Coronary artery (tissue), 2 donors: Measurements from ENCODE around the gene STK40.

ENCODE experiments used
- DNase-seq: peaks from one replicate; pipeline ENCODE4 v3.0.0-alpha.2; 2017; ENCODE audit warnings: low spot score
- H3K27ac ChIP-seq, 2 donors: fragments of 200-600 bp; sonication (generic); one replicate each; pipeline ENCODE4 v1.5.1; 2016 to 2019
- H3K4me3 ChIP-seq: fragments of 200-600 bp; sonication (generic); 2 replicates; pipeline ENCODE4 v1.5.1; 2016; ENCODE audit warnings: mild to moderate bottlenecking, moderate library complexity
- TF ChIP-seq, protein P1 (sequence below): fragments of 200-600 bp; sonication (generic); IDR thresholded peaks from one replicate; pipeline ENCODE4 v1.5.1; 2019; ENCODE audit warnings: antibody characterized with exemption

The STK40 gene

DNA sequence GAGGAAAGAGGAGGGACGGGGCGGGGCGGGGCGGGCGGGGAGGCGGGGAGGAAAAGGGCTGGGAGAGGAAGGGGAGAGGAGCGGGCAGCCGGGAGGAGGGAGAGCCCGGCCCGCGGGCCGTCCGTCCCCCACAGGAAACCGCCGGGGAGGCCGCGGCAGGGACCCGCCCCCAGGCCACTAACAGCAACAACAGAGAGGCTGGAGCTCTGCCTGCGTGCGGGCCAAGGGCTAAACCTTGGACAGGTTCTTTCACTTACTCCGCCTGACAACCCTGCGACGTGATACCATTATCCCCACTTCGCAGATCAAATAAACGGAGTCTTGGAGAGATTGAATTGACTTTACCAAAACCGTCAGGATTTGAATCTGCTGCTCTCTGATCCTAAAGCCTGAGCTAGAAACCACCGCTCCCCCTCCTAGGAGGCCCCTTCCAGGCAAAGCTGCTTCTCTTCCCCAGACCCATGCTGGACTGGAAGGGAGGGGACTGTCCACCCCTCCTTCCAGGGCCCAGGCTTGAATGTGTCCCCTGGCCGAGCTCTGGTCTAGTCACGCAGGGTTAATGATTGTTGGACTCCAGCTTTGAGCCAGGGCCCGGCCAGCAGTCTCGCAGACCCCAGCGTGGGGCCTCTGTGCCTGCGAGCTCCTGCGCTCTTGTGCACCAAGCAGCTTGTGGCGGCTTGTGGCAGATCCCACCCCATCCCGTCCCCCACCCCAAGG is 61.9 kb downstream of the STK40 start, which contains the start of gene EVA1B:
EVA1B (minus strand) TSS at position 10 of the 717 bp plus-strand sequence. CDS start 608 bp downstream, outside the sequence.
- Histone ChIP-seq H3K27ac (peak within 1 kb of the TSS; percentile 93 to 98), H3K4me3 (peak within 1 kb of the TSS; percentile 91)
- DNase-seq, result peak; percentile 92
- TF ChIP-seq, protein P1, sequence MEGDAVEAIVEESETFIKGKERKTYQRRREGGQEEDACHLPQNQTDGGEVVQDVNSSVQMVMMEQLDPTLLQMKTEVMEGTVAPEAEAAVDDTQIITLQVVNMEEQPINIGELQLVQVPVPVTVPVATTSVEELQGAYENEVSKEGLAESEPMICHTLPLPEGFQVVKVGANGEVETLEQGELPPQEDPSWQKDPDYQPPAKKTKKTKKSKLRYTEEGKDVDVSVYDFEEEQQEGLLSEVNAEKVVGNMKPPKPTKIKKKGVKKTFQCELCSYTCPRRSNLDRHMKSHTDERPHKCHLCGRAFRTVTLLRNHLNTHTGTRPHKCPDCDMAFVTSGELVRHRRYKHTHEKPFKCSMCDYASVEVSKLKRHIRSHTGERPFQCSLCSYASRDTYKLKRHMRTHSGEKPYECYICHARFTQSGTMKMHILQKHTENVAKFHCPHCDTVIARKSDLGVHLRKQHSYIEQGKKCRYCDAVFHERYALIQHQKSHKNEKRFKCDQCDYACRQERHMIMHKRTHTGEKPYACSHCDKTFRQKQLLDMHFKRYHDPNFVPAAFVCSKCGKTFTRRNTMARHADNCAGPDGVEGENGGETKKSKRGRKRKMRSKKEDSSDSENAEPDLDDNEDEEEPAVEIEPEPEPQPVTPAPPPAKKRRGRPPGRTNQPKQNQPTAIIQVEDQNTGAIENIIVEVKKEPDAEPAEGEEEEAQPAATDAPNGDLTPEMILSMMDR, result no peak

DNA sequence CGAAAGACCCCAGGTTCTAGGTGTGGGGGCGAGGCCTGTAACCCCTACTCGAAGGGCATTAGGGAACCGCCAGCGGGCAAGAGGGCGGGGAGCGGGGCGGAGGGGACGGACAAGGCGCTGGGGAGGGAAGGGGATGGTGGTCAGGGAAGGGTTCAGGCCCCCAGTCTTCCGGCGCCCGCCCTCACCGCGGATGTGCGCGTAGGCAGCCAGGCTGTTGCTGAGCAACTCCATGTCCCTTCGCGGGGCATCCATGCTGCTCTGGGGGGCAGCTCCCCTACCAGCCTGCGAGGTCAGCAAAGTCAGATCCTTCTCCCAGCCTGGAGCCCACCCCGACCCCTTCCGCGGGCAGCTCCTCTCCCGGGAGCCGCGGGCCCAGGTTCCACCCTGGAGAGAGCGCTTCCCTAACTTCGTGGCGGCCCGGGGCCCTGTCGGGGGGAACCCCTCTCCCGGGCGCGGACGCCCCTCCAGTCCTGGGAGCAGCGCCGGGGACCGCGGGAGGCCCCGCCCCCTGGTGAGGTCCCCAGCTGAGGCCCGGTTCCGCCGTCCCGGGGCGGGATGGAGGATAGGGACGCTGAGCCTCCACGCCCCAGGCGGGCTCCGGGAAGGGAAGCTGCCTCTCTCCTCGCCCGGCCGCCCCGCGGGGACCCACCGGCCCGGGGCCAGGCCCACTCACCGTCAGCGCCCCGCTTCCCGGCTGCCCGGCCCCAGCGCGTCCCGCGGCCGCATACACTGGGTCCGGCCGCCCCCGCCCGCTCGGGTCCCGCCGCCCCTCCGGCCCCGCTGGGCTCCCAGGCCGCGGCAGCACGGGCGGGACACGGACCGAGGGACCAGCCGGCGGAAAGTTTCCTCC is 62.7 kb downstream of the STK40 start:
- Histone ChIP-seq H3K4me3 (peak overlapping the region; percentile 91), H3K27ac (peak overlapping the region; percentile 93 to 98)
- DNase-seq, result peak; percentile 88
- TF ChIP-seq, protein P1, result no peak

DNA sequence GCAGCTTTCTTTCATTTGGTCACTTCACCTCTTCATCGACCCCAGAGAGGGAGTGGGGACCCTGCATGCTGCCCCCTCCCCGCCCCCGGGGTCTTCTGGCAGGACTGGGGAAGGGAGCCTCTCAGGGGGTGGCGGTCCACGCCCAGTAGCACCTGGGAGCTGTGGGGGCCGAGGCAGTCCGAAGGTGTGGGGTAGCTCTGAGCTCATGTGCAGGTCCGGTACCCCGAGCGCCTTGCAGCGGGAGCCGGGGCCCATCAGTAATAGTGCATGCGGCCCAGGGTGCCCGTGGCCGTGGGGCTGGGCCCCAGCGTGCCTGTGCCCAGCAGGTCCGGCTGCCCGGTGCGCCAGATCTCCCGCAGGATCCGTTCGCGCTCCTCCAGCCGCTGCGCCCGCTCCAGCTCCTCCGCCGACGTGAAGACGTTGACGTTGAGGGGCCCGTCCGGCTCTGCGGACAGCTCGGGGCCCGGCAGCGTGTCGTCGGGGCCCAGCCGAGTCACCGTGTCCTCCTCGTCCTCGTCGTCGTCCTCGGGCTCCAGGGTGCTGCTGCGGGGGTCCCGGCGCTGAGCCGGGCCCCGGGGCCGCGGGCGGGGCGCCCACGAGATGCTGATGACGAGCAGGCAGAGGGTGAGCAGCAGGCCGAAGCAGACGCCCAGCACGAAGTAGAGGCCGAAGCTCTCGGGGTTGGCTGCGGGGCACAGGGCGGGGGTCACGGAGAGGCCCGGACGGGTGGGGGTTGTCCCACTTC is 63.5 kb downstream of the STK40 start:
- H3K4me3 ChIP-seq, result peak overlapping the region; percentile 91
- DNase-seq, result no peak
- H3K27ac ChIP-seq, result peak overlapping the region; percentile 93 to 98
- TF ChIP-seq, protein P1, result no peak

DNA sequence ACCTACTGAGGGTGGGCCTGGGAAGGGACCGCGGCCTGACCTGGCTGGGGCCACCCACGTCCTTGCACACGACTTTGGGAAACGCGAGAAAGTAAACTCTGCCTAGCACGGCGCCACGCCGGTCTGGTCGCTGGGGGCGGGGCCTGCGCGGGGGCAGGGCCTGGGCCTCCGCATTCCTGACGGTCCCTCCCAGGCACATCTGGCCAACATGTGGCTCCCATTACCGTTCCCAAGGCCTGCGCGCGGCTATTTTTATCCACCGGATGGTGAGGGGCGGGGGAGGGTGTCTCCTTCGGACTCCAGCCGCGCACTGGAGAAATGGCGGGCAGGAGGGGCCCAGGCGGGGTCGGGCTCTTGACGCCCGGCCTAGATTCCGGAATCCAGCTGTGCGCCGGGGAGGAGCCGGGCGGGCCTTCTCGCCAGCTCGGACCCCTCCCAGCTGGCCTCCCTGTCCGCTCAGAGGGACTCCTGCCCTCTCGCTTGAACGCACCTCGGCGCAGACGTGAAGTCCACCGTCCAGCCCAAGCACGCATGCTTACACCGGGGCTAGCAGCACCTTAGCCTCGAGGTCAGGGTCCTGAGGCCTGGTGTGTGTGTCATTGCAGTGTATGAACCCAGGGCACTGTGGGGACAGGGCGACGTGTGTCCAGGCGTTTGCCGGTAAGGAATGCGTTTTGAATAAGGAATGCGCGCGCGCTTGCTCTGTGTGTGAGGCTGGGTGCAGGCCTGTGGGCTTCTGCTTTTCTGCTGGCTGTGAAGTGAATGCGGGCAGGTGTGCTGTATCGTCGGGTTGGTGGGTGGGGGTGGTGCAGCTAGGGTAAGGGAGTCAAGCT is 64.4 kb downstream of the STK40 start:
- H3K27ac ChIP-seq, result peak overlapping the region; percentile 93 to 98

DNA sequence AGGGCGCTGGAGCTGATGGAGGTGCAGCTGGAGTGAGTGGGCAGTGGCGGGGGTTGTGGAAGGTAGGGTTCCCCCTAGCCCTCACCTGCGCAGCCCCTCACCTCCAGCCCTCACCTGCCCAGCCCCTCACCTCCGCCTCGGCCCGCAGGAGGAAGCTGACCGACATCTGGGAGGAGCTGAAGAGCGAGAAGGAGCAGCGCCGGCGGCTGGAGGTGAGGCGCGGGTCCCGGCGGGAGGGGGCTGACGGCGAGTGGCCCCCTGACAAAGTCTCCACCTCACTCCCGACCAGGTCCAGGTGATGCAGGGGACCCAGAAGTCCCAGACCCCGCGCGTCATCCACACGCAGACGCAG is 65.0 kb downstream of the STK40 start:
- H3K4me3 ChIP-seq, result peak overlapping the region; percentile 91
- no peak for DNase-seq
- peak overlapping the region; percentile 93 to 98 for H3K27ac ChIP-seq
- TF ChIP-seq, protein P1, result no peak

More for the DNA sequence above, 64.4 kb downstream of the STK40 start:
- TF ChIP-seq, protein P1, result no peak
- peak; percentile 89 for DNase-seq
- peak overlapping the region; percentile 91 for H3K4me3 ChIP-seq

DNA sequence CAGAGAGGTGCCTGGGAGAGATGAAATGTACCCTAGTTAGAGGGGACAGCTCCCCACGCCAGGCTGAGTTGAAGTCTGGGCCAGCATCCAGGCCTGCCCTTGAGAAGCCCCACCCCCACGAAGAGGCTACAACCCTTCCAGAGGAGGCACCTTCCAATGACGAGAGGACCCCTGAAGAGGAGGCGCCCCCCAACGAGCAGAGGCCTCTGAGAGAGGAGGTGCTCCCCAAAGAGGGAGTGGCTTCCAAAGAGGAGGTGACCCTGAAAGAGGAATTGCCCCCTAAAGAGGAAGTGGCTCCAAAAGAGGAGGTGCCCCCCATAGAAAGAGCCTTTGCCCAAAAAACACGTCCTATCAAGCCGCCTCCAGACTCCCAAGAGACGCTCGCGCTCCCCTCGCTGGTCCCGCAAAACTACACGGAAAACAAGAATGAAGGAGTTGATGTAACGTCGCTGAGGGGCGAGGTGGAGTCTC is 65.4 kb downstream of the STK40 start:
- TF ChIP-seq, protein P1, result no peak
- Histone ChIP-seq H3K4me3 (peak overlapping the region; percentile 91), H3K27ac (peak overlapping the region; percentile 93 to 98)
- no peak for DNase-seq
